H1 (cell line): Measurements from ENCODE around the gene ZNFX1.

Source experiments
- BRCA1 ChIP-seq: IDR thresholded peaks from 2 replicates; pipeline ENCODE4 v1.6.1; 2012; ENCODE audit warnings: low read depth, low read length, improper control_type of control experiment
- CTCF ChIP-seq, 3 experiments: IDR thresholded peaks; 1 replicate in 2 of 3; 2 replicates in 1 of 3; pipeline versions ENCODE4 v1.5.1 to v1.6.1; 2011; ENCODE audit warnings: low read length in 3 of 3, mild to moderate bottlenecking in 3 of 3, inconsistent platforms in 2 of 3, low read depth in 1 of 3, moderate library complexity in 1 of 3; ENCODE audit not compliant: insufficient read depth in 1 of 3; ENCODE audit errors: control extremely low read depth in 1 of 3
- EZH2 ChIP-seq: fragments of 200-600 bp; sonication (generic); IDR thresholded peaks from 2 replicates; pipeline ENCODE4 v1.7.1; 2012; ENCODE audit warnings: low read depth, mild to moderate bottlenecking, moderate library complexity, low read length, inconsistent platforms; ENCODE audit not compliant: severe bottlenecking
- TEAD4 ChIP-seq: IDR thresholded peaks from 2 replicates; pipeline ENCODE4 v1.6.1; 2012; ENCODE audit warnings: low read depth, low read length, inconsistent platforms, mixed read lengths

GRCh38 chr20:49293122-49293521 is 15.3 kb upstream of the ZNFX1 start:
- TF ChIP-seq CTCF (IDR thresholded peaks at IDR 0.05; ENCODE audit: control extremely low read depth in 1 of 3, insufficient read depth in 1 of 3, low read depth in 1 of 3, low read length in 3 of 3) = no peak
- TF ChIP-seq BRCA1 = no peak
- TF ChIP-seq EZH2 = no peak
- no peak for TF ChIP-seq TEAD4
